ENCODE data around the gene FBXW10. TPM values are rescaled to one million over a fixed set of nuclear protein-coding genes. Genes with fewer than 3 reads are reported as not detected.
"Not testable (repeated sequence)": the region's sequence is repeated elsewhere in the genome, so short reads cannot be mapped to it uniquely, and the experiment has no call there.

The FBXW10 gene
- total RNA-seq = under 1 TPM in 1 of 4 donors, not detected in 3; 0.83 TPM

GRCh38 chr17:18743699-18744421, at the start of gene FBXW10:
Gene FBXW10, plus strand, starts transcription at chr17:18744054. Its CDS starts 191 bp downstream, at chr17:18744245.
- not testable (repeated sequence) for H3K4me1 ChIP-seq, H3K27ac ChIP-seq, H3K4me3 ChIP-seq, DNase-seq, H3K36me3 ChIP-seq, H3K9me3 ChIP-seq, H3K27me3 ChIP-seq

- DNase-seq, H3K36me3 ChIP-seq, H3K27me3 ChIP-seq, H3K4me3 ChIP-seq, H3K9me3 ChIP-seq, H3K27ac ChIP-seq, H3K4me1 ChIP-seq: not testable (repeated sequence)
Observed at GRCh38 chr17:18695143-18695542, 48.7 kb upstream of the FBXW10 start.

DNA sequence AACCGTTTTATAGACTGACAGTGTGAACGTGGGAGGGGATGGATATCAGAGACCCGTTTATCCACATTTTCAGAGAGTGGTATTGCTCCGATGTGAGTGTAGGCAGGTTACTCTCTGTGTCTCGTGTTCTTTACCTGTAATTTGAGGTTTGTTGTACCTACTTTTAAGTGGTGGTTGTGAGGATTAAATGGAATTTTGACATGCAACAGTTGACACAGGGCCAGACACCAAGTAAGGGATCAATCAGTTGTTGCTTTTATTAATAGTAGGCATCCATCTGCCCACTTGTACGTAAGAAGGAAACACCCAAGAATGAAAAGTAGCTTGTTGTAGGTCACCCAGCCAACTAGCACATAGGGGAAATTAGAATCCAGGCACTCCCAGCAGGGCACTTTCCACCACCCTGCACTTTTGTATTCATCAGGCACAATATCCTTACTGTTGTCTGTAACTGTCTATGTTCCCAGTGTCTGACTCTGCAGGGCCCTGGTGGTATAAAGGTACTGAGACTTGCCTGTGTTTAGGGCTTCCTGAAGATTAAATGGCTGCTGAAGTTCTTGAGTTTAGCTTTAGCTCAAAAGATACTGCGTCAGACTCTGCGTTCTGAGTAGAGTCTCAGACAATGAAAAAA, 45.3 kb upstream of the FBXW10 start:
- not testable (repeated sequence) for H3K9me3 ChIP-seq, H3K4me1 ChIP-seq, H3K27me3 ChIP-seq, H3K36me3 ChIP-seq, DNase-seq
- peak overlapping the region; percentile 42 to 66 (median 58) for H3K4me3 ChIP-seq
- peak overlapping the region in 1 of 4 donors; percentile 64 for H3K27ac ChIP-seq

DNA sequence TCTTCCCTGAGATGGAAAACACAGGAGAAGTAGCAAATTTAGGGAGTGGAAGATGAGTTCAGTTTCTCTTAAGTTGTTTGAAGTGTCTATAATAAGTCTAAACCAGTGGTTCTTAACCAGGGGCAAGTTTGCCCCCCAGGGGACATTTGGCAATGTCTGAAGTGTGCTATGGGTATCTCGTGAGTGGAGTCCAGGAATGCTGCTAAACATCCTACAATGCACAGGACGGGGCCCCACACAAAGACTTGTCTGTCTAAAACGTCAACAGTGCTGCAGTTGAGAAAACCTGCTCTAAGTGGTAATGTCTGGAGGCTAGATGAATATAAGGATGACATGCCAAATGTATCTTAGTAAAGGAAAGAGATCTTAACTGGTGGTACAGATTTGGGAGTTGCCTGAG, 37.9 kb upstream of the FBXW10 start:
- H3K9me3 ChIP-seq, H3K4me1 ChIP-seq, H3K27me3 ChIP-seq, H3K4me3 ChIP-seq, DNase-seq, H3K27ac ChIP-seq, H3K36me3 ChIP-seq: not testable (repeated sequence)

- not testable (repeated sequence) for H3K4me1 ChIP-seq, H3K36me3 ChIP-seq
Observed at GRCh38 chr17:18708215-18708614, 35.6 kb upstream of the FBXW10 start.

GRCh38 chr17:18712354-18712999, 31.4 kb upstream of the FBXW10 start:
- H3K4me3 ChIP-seq, H3K4me1 ChIP-seq, H3K9me3 ChIP-seq, H3K36me3 ChIP-seq, H3K27ac ChIP-seq, H3K27me3 ChIP-seq: not testable (repeated sequence)
- TF ChIP-seq CTCF (IDR thresholded peaks at IDR 0.05) = peak; percentile 14 to 64 (median 61)
- peak; percentile 60 to 90 (median 61) for DNase-seq

More at GRCh38 chr17:18708215-18708614, 35.6 kb upstream of the FBXW10 start:
- H3K9me3 ChIP-seq, H3K27ac ChIP-seq, H3K4me3 ChIP-seq, DNase-seq, H3K27me3 ChIP-seq: not testable (repeated sequence)

DNA sequence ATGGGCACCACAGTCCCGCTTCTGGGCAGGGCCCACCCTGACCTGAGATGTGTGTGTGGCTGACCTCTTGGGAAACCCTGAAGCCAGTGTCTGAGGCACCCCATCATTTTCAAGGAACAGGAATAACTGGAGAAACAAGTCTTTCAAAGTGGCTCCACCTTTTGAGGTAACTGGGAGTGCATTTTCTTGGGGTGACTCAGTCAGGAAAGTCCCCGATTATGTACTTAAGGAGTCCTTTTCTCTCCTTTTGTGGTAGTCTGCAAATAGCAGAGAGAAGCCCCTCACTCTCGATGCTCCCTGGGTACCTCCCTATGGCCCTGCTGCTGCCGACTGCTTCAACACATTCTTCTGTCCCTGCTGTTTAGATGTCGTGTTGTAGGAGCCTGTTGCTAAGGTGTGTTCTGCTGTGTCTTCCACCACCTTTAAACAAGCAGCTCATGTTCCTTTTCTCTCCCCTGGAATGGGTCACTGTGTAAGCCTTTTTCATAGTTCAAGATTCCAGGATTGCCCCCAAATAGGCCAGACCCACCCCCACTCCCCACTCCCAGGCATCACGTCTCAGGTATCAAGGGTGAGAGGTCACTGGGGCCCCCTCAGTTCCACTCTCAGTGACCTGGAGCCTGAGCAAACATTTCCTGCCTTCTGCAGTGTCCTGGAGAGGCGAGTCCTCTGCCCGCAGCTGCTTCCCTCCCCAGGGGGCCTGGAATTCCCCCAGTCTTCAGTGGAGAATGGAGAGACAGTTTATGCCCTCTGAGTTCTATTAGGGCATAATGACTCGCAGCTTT, 25.0 kb upstream of the FBXW10 start:
- H3K4me3 ChIP-seq, H3K27me3 ChIP-seq, H3K36me3 ChIP-seq, H3K27ac ChIP-seq, H3K4me1 ChIP-seq, H3K9me3 ChIP-seq: not testable (repeated sequence)
- DNase-seq = peak in 1 of 3 donors; percentile 56

DNA sequence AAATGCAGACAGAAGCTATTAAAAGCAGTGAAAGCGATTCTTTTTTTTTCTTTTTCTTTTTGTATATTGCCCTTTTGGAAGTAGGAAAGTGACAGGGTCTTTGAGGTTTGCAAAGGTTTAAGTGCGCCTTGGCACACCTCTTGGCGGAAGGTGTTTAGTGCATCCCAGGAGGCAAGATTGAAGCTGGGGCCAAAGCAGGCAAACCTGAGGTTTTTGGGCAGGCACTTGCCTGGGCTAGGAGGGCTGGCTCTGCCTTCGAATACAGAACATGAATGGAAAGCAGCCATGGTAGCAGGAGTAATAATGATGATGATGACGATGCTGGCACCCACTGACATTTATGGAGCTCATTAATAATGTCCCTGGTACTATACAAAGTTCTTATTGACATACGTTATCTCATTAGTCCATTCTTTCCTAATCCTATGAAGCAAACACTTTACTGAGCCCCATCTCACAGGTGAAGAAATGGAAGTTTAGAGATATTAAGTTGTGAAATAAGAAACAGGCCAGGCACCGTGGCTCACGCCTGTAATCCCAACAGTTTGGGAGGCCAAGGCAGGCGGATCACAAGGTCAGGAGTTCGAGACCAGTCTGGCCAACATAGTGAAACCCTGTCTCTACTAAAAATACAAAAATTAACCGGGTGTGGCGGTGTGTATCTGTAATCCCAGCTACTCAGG, 24.3 kb upstream of the FBXW10 start:
- H3K27ac ChIP-seq, H3K4me1 ChIP-seq, H3K27me3 ChIP-seq, H3K9me3 ChIP-seq, H3K36me3 ChIP-seq, H3K4me3 ChIP-seq, DNase-seq: not testable (repeated sequence)

DNA sequence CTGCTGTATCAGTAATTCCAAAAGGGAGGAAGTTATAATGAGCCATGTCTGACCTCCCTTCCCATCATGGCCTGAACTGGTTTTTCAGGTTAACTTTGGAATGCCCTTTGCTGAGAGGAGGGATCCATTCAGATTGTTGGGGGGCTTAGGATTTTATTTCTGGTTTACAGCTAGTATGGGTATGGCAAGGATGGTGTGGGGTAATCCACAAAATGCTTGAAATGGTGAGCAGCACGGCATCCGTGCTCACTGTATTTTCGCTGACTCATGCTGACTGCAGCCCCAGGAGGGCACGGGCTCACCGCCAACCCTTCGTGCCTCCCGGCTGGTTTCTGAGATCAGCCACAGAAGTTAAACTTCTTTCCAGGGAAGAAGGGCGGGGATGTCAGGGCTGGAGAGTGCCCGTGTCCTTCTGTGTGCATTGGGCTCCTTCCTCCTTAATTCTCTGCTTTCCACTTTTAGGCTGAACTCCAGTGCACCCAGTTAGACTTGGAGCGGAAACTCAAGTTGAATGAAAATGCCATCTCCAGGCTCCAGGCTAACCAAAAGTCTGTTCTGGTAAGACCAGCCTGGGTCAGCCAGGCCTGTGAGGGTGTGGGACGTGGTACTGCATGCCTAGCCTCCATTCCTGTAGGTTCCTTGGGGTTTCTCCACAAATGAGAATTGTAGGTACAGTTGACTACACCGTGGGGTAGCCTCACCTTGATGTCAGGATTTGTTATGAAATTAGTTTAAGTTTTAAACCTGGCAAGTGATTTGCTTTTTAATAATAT, 21.9 kb upstream of the FBXW10 start:
- not testable (repeated sequence) for H3K9me3 ChIP-seq, H3K27me3 ChIP-seq, H3K27ac ChIP-seq, H3K4me3 ChIP-seq, H3K4me1 ChIP-seq, DNase-seq, H3K36me3 ChIP-seq

DNA sequence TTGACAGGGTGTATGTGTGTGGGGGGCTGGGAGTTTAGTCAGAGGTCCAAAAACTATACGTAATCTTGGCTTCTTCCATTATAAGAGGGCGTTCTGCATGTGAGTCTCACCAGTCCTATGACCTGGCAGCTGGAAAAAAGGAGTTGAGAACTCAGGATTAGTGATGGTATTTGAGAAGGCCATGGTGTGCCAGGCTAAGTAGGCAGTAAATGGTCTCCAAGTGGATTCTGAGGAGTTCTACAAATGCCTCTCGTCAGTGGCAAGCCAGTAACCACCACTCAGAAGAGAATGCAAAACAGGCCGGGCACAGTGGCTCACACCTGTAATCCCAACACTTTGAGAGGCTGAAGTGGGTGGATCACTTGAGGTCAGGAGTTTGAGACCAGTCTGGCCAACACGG, 21.2 kb upstream of the FBXW10 start:
- not testable (repeated sequence) for H3K36me3 ChIP-seq, H3K27me3 ChIP-seq, DNase-seq, H3K4me3 ChIP-seq, H3K9me3 ChIP-seq, H3K27ac ChIP-seq, H3K4me1 ChIP-seq

DNA sequence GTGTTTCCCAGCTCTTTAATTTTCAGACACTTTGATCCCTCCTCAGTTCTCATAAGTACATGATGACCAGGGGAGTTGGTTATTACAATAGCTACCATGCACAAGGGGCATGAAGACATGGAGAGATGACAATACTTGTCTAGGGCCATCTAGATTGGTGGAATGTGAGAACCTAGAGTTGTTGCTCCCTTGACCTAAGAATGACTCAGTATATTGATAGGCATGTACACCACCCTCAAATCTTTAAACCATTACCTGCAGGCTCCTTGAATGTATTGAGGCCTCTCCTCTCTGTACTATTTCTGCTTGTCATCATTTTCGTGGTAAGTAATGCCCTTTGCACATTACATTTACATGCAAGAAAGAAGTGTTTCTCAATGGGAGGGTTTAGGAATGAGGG, 20.3 kb upstream of the FBXW10 start:
- not testable (repeated sequence) for H3K36me3 ChIP-seq, H3K27ac ChIP-seq, H3K9me3 ChIP-seq, DNase-seq, H3K27me3 ChIP-seq, H3K4me3 ChIP-seq, H3K4me1 ChIP-seq

GRCh38 chr17:18732438-18732837, 11.4 kb upstream of the FBXW10 start:
- H3K27ac ChIP-seq, H3K9me3 ChIP-seq, H3K4me3 ChIP-seq, H3K36me3 ChIP-seq, DNase-seq, H3K4me1 ChIP-seq, H3K27me3 ChIP-seq: not testable (repeated sequence)

Data from Peyer's patch (tissue), 4 donors.